Suprapubic skin (tissue), 4 donors: ENCODE results near the gene CPNE4. TPM values are rescaled to one million over a fixed set of nuclear protein-coding genes. Genes with fewer than 3 reads are reported as not detected.

Source experiments
- DNase-seq, 2 donors: peaks; one replicate each; pipeline ENCODE4 v3.0.0-alpha.2; 2019; ENCODE audit warnings: low spot score in 2 of 2
- H3K27ac ChIP-seq: fragments of 200-600 bp; sonication (generic); one replicate; pipeline ENCODE4 v1.5.1; 2019
- H3K27me3 ChIP-seq: fragments of 200-600 bp; sonication (generic); one replicate; pipeline ENCODE4 v1.5.1; 2019
- H3K36me3 ChIP-seq: fragments of 200-600 bp; sonication (generic); one replicate; pipeline ENCODE4 v1.5.1; 2019
- H3K4me1 ChIP-seq: fragments of 200-600 bp; sonication (generic); one replicate; pipeline ENCODE4 v1.5.1; 2019
- H3K4me3 ChIP-seq: fragments of 200-600 bp; sonication (generic); one replicate; pipeline ENCODE4 v1.5.1; 2019; ENCODE audit warnings: mild to moderate bottlenecking
- H3K9me3 ChIP-seq: fragments of 200-600 bp; sonication (generic); one replicate; pipeline ENCODE4 v1.5.1; 2019
- EP300 ChIP-seq: sonication (generic); formaldehyde crosslinking; IDR thresholded peaks from one replicate; pipeline ENCODE4 v1.6.1; 2017; ENCODE audit warnings: antibody characterized with exemption
- POLR2A ChIP-seq, 2 donors: fragments of 450-650 bp; IDR thresholded peaks; one replicate each; pipeline ENCODE4 v1.6.1; 2017; ENCODE audit warnings: antibody characterized with exemption in 2 of 2, mild to moderate bottlenecking in 2 of 2, moderate library complexity in 2 of 2
- POLR2AphosphoS5 ChIP-seq, 3 donors: sonication (generic); formaldehyde crosslinking; IDR thresholded peaks; one replicate each; pipeline ENCODE4 v1.6.1; 2017; ENCODE audit warnings: antibody characterized with exemption in 3 of 3
- WGBS: methylation state at CpG from one replicate; pipeline ENCODE4 v1.1.5; 2018; 5-methylcytosine and 5-hydroxymethylcytosine counted together
- total RNA-seq, 4 donors: library from RNA; depleted of rRNA; stranded (reverse); fragments of >200 nt; gene quantifications; one replicate each; pipeline ENCODE4 v1.1.0, GENCODE V29; 2016
- TF ChIP-seq, protein P1 (sequence below), 2 donors: fragments of 200-600 bp in 1 of 2; fragments of 450-650 bp in 1 of 2; sonication (generic) in 1 of 2; IDR thresholded peaks; one replicate each; pipeline ENCODE4 v1.5.1; 2016 to 2019; ENCODE audit warnings: antibody characterized with exemption in 2 of 2, mild to moderate bottlenecking in 1 of 2, moderate library complexity in 1 of 2

The CPNE4 gene
- total RNA-seq, 4 donors from 2014 or later: 0.32 to 1.1 TPM; not detected in 2

- Histone ChIP-seq H3K36me3 (no peaks in the 10 kb centered on the region), H3K27me3 (no peaks in the 10 kb centered on the region), H3K27ac (no peak overlapping the region), H3K4me3 (no peak overlapping the region), H3K9me3 (no peaks in the 10 kb centered on the region), H3K4me1 (no peaks in the 10 kb centered on the region)
- whole genome bisulfite sequencing: 81% methylated on average over 4 of the region's 4 CpGs
- DNase-seq: no peak
- no peak for TF ChIP-seq POLR2AphosphoS5 (IDR thresholded peaks at IDR 0.05)
- TF ChIP-seq, protein P1, sequence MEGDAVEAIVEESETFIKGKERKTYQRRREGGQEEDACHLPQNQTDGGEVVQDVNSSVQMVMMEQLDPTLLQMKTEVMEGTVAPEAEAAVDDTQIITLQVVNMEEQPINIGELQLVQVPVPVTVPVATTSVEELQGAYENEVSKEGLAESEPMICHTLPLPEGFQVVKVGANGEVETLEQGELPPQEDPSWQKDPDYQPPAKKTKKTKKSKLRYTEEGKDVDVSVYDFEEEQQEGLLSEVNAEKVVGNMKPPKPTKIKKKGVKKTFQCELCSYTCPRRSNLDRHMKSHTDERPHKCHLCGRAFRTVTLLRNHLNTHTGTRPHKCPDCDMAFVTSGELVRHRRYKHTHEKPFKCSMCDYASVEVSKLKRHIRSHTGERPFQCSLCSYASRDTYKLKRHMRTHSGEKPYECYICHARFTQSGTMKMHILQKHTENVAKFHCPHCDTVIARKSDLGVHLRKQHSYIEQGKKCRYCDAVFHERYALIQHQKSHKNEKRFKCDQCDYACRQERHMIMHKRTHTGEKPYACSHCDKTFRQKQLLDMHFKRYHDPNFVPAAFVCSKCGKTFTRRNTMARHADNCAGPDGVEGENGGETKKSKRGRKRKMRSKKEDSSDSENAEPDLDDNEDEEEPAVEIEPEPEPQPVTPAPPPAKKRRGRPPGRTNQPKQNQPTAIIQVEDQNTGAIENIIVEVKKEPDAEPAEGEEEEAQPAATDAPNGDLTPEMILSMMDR (IDR thresholded peaks at IDR 0.05): no peak
- TF ChIP-seq EP300: no peak
- no peak for TF ChIP-seq POLR2A (IDR thresholded peaks at IDR 0.05)
These were observed 340.4 kb downstream of the CPNE4 start for GRCh38 chr3:131694376-131694775.

DNA sequence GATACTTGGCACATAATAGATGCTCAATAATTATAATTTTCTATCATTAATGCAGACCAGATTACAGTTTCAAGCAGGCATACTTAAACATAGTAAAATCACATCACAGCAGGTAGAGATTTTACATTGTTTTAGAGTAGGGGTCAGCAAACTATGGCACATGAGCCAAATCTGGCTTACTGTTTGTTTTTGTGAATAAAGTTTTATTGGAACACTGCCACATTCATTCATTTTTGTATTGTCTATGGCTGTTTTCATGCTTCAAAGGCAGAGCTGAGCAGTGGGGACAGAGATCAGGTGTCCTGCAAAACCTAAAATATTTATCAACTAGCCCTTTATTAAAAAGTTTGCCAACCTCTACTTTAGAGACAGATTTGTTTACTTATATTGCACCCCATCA is 342.5 kb downstream of the CPNE4 start:
- H3K4me1 ChIP-seq: no peaks in the 10 kb centered on the region
- no peak overlapping the region for H3K27ac ChIP-seq
- H3K4me3 ChIP-seq: no peak overlapping the region
- H3K36me3 ChIP-seq: no peaks in the 10 kb centered on the region
- no peaks in the 10 kb centered on the region for H3K27me3 ChIP-seq
- TF ChIP-seq POLR2A (IDR thresholded peaks at IDR 0.05) (no peak), EP300 (no peak), POLR2AphosphoS5 (IDR thresholded peaks at IDR 0.05) (no peak)
- TF ChIP-seq, protein P1 (IDR thresholded peaks at IDR 0.05): no peak
- no peak for DNase-seq
- no peaks in the 10 kb centered on the region for H3K9me3 ChIP-seq

- H3K36me3 ChIP-seq: no peaks in the 10 kb centered on the region
- no peak overlapping the region for H3K27ac ChIP-seq
- no peak for TF ChIP-seq POLR2AphosphoS5 (IDR thresholded peaks at IDR 0.05)
- no peak for TF ChIP-seq POLR2A (IDR thresholded peaks at IDR 0.05)
- TF ChIP-seq, protein P1 (IDR thresholded peaks at IDR 0.05): no peak
- TF ChIP-seq EP300: no peak
- 85% methylated on average over 6 of the region's 6 CpGs for WGBS
- H3K4me1 ChIP-seq: no peaks in the 10 kb centered on the region
- no peak overlapping the region for H3K4me3 ChIP-seq
- H3K27me3 ChIP-seq: no peaks in the 10 kb centered on the region
- no peak for DNase-seq
- H3K9me3 ChIP-seq: no peaks in the 10 kb centered on the region
These were observed 344.0 kb downstream of the CPNE4 start for GRCh38 chr3:131690800-131691199.

GRCh38 chr3:131688370-131688769 is 346.4 kb downstream of the CPNE4 start:
- Histone ChIP-seq H3K4me1 (no peaks in the 10 kb centered on the region), H3K36me3 (no peaks in the 10 kb centered on the region), H3K27me3 (no peaks in the 10 kb centered on the region), H3K27ac (no peak overlapping the region), H3K4me3 (no peak overlapping the region), H3K9me3 (no peaks in the 10 kb centered on the region)
- WGBS: 34% methylated on average over 3 of the region's 3 CpGs
- no peak for TF ChIP-seq EP300
- TF ChIP-seq POLR2A (IDR thresholded peaks at IDR 0.05): no peak
- TF ChIP-seq, protein P1 (IDR thresholded peaks at IDR 0.05): no peak
- no peak for TF ChIP-seq POLR2AphosphoS5 (IDR thresholded peaks at IDR 0.05)
- DNase-seq: no peak

DNA sequence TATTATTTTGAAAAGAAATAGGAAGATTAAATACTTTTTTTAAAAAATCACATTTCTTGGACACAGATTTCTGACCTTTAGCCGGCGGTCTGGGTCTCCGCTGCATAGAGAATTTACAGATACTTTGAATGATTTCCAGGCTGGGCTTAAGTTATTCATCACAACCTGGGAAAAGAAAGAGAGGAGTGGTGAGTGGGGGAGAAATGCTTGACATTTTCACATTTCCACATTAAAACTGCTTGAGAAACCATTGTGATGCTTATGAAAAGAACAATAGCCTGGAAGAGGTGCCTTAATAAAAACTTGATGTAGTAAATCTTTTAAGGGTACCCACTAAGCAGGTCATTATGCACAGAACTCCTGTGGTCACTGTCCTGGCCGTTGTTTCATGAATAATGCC is 365.2 kb downstream of the CPNE4 start:
- H3K4me1 ChIP-seq: no peaks in the 10 kb centered on the region
- no peak for TF ChIP-seq POLR2AphosphoS5 (IDR thresholded peaks at IDR 0.05)
- TF ChIP-seq, protein P1 (IDR thresholded peaks at IDR 0.05): no peak
- TF ChIP-seq POLR2A (IDR thresholded peaks at IDR 0.05): no peak
- TF ChIP-seq EP300: no peak
- WGBS: 89% methylated on average over 4 of the region's 4 CpGs
- no peak overlapping the region for H3K4me3 ChIP-seq
- no peaks in the 10 kb centered on the region for H3K27me3 ChIP-seq
- DNase-seq: no peak
- H3K27ac ChIP-seq: no peak overlapping the region
- H3K36me3 ChIP-seq: no peaks in the 10 kb centered on the region
- H3K9me3 ChIP-seq: no peaks in the 10 kb centered on the region
